Caco-2 (cell line): Measurements from ENCODE around the gene CEACAM21. TPM values are rescaled to one million over a fixed set of nuclear protein-coding genes. Genes with fewer than 3 reads are reported as not detected.

ENCODE experiments used
- BruUV-seq: library from RNA; stranded (reverse); fragments of 400-500 nt; replicated peaks from 2 replicates; lab custom pipeline; 2021; lab: Mats Ljungman, UMichigan
- CTCF ChIA-PET: fragments of 300-600 bp; sonication (Branson Sonifier 250); formaldehyde crosslinking; loops from one replicate; lab custom pipeline; 2022; ENCODE audit warnings: antibody characterized with exemption; lab: Charles Lee
- POLR2A ChIA-PET: fragments of 300-600 bp; sonication (Branson Sonifier 250); formaldehyde crosslinking; loops from one replicate; lab custom pipeline; 2022; ENCODE audit warnings: antibody characterized with exemption; lab: Charles Lee
- DNase-seq, 2 experiments: peaks; one replicate each; pipeline versions ENCODE4 v3.0.0 to v3.0.0-alpha.2; 2020 to 2022
- H3K27me3 ChIP-seq: replicated peaks from 2 replicates; pipeline ENCODE4 v1.6.0; 2011; ENCODE audit warnings: low read length; ENCODE audit not compliant: control insufficient read depth, insufficient read depth
- H3K36me3 ChIP-seq: 2 replicates; pipeline ENCODE4 v1.5.1; 2011; ENCODE audit warnings: low read length; ENCODE audit not compliant: control insufficient read depth, insufficient read depth
- H3K4me1 ChIP-seq: fragments of 250-450 bp; sonication (Bioruptor Pico); 2 replicates; pipeline ENCODE4 v1.5.1; 2020; ENCODE audit warnings: mild to moderate bottlenecking
- H3K4me3 ChIP-seq: 2 replicates; pipeline ENCODE4 v1.5.1; 2011; ENCODE audit warnings: low read depth, mild to moderate bottlenecking, control low read depth, low read length
- H3K9me3 ChIP-seq: fragments of 250-450 bp; sonication (Bioruptor Pico); 2 replicates; pipeline ENCODE4 v1.5.1; 2020; ENCODE audit warnings: mild to moderate bottlenecking, moderate library complexity
- H3K27ac Mint-ChIP-seq: one replicate; pipeline ENCODE4 v1.8.0; 2022; ENCODE audit warnings: mixed read lengths; ENCODE audit not compliant: unreplicated experiment
- H3K27me3 Mint-ChIP-seq: one replicate; pipeline ENCODE4 v1.8.0; 2022; ENCODE audit warnings: mixed read lengths; ENCODE audit not compliant: insufficient read depth, unreplicated experiment
- H3K36me3 Mint-ChIP-seq: one replicate; pipeline ENCODE4 v1.8.0; 2022; ENCODE audit warnings: mild to moderate bottlenecking, mixed read lengths; ENCODE audit not compliant: insufficient read depth, unreplicated experiment
- H3K4me1 Mint-ChIP-seq: one replicate; pipeline ENCODE4 v1.8.0; 2022; ENCODE audit warnings: low read depth, mixed read lengths; ENCODE audit not compliant: unreplicated experiment
- H3K4me3 Mint-ChIP-seq: one replicate; pipeline ENCODE4 v1.8.0; 2022; ENCODE audit warnings: mild to moderate bottlenecking, moderate library complexity, mixed read lengths; ENCODE audit not compliant: unreplicated experiment
- H3K9me3 Mint-ChIP-seq: one replicate; pipeline ENCODE4 v1.8.0; 2022; ENCODE audit warnings: mixed read lengths; ENCODE audit not compliant: unreplicated experiment
- intact Hi-C: fragments of 100-400 bp; cut with micrococcal nuclease; formaldehyde crosslinking; loops from one replicate; pipeline ENCODE4 v1.10.0; 2022; ENCODE audit not compliant: unreplicated experiment
- total RNA-seq: library from RNA; stranded (reverse); gene quantifications from 2 replicates; pipeline ENCODE4 v1.2.3, GENCODE V29; 2022
- TF ChIP-seq, protein P1 (sequence below), 2 experiments: fragments of 200-600 bp in 1 of 2; IDR thresholded peaks; 1 replicate in 1 of 2; 2 replicates in 1 of 2; pipeline versions ENCODE4 v1.5.1 to v1.8.0; 2011 to 2022; ENCODE audit warnings: antibody characterized with exemption in 1 of 2, control low read depth in 1 of 2, inconsistent platforms in 1 of 2, low read depth in 1 of 2, low read length in 1 of 2, mild to moderate bottlenecking in 1 of 2, moderate library complexity in 1 of 2; ENCODE audit not compliant: insufficient read depth in 1 of 2, severe bottlenecking in 1 of 2, unreplicated experiment in 1 of 2

CEACAM21 gene
- total RNA-seq, 1 experiment from 2014 or later: not detected

DNA sequence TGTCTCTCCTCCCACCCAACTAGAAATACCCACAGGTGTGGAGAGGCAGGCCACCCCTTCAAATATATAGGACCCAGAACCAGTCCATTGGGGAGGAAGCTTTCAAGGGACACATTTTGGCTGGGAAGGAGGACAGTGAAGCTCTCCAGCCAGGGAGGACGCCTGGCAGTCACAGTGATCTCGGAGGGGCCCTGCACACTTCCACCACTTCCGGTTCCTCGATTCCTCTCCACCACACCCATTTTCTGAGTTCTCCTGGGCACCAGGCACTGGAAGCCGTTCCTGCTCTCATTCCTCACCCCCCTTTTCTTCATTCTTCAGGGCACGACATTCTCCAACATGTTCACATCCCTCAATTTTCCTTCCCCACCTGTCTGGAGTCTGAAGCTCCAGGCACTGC is 30.4 kb upstream of the CEACAM21 start:
- H3K27me3 ChIP-seq: no peaks in the 10 kb centered on the region
- CTCF ChIA-PET: no interaction called here
- BruUV-seq: no TSS peak

DNA sequence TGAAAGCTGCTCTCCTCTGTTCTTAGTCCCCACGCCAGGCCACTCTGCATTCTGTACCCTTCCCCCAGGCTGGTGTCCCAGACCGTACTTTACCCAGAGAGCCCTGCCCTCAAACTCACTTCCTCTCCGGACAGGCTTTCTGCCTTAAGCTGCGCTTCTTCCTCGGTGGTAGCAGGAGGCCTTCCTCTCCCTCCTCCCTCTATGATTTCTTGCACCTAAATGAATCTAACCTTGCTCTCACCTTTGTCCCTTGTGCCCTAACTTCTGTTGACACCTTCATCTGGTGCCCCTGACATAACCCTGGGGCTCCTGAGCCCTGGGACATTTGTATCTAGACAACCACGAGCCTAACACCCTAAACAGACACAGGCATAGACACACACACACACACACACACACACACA is 29.6 kb upstream of the CEACAM21 start:
- CTCF ChIA-PET: no interaction called here

More for the DNA sequence above, 30.4 kb upstream of the CEACAM21 start:
- H3K4me1 ChIP-seq: peaks cover 7% of the 10 kb centered on the region; the same call in 1 of the 2 replicates
- Mint-ChIP-seq H3K4me1 (no peaks in the 10 kb centered on the region), H3K27ac (no peak overlapping the region), H3K27me3 (peaks cover 30% of the 10 kb centered on the region), H3K36me3 (no peaks in the 10 kb centered on the region), H3K9me3 (no peaks in the 10 kb centered on the region), H3K4me3 (no peak overlapping the region)
- POLR2A ChIA-PET: no interaction called here
- no peak for DNase-seq
- intact Hi-C loops: no loop called here
- H3K36me3 ChIP-seq: no peaks in the 10 kb centered on the region
- no peak overlapping the region for H3K4me3 ChIP-seq
- TF ChIP-seq, protein P1, sequence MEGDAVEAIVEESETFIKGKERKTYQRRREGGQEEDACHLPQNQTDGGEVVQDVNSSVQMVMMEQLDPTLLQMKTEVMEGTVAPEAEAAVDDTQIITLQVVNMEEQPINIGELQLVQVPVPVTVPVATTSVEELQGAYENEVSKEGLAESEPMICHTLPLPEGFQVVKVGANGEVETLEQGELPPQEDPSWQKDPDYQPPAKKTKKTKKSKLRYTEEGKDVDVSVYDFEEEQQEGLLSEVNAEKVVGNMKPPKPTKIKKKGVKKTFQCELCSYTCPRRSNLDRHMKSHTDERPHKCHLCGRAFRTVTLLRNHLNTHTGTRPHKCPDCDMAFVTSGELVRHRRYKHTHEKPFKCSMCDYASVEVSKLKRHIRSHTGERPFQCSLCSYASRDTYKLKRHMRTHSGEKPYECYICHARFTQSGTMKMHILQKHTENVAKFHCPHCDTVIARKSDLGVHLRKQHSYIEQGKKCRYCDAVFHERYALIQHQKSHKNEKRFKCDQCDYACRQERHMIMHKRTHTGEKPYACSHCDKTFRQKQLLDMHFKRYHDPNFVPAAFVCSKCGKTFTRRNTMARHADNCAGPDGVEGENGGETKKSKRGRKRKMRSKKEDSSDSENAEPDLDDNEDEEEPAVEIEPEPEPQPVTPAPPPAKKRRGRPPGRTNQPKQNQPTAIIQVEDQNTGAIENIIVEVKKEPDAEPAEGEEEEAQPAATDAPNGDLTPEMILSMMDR (IDR thresholded peaks at IDR 0.05; ENCODE audit: insufficient read depth in 1 of 2, low read depth in 1 of 2, low read length in 1 of 2, severe bottlenecking in 1 of 2, unreplicated experiment in 1 of 2): no peak
- 0 out of 2 replicates have a peak, but pooled peaks cover 3% of the 10 kb centered on the region for H3K9me3 ChIP-seq

DNA sequence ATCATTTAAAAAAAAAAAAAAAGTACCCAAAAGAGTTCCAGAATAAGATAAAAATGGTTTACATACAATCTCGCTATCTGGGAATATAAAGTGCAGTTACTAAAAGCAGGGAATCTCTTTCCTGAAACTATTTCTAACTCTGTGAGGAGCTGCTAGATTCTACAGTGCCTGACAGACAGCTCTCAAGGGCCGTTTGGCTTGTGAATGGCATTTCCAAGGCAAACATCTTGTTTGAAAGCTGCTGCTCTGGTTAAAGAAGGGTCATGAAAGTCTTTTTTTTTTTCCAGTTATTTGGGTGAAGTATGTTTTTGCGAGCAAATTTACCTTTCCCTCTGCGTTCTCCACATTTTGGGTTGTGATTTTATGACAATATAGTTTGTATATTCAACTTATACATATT is 29.0 kb upstream of the CEACAM21 start:
- Histone ChIP-seq H3K4me3 (no peak overlapping the region), H3K9me3 (0 out of 2 replicates have a peak, but pooled peaks cover 3% of the 10 kb centered on the region), H3K27me3 (no peaks in the 10 kb centered on the region), H3K4me1 (peaks cover 7% of the 10 kb centered on the region; the same call in 1 of the 2 replicates), H3K36me3 (no peaks in the 10 kb centered on the region)
- Mint-ChIP-seq H3K36me3 (no peaks in the 10 kb centered on the region), H3K27me3 (peaks cover 30% of the 10 kb centered on the region), H3K4me1 (no peaks in the 10 kb centered on the region), H3K27ac (no peak overlapping the region), H3K9me3 (no peaks in the 10 kb centered on the region), H3K4me3 (no peak overlapping the region)
- no TSS peak for BruUV-seq
- intact Hi-C loops: no loop called here
- TF ChIP-seq, protein P1 (IDR thresholded peaks at IDR 0.05; ENCODE audit: insufficient read depth in 1 of 2, low read depth in 1 of 2, low read length in 1 of 2, severe bottlenecking in 1 of 2, unreplicated experiment in 1 of 2): no peak
- DNase-seq: no peak
- CTCF ChIA-PET: interaction anchor here (0.7 kb wide), 1 partner anchor 70 kb away, joined by 6 read pairs; no protein-coding TSS in a partner anchor
- POLR2A ChIA-PET: no interaction called here

More for the DNA sequence above, 29.6 kb upstream of the CEACAM21 start:
- no peaks in the 10 kb centered on the region for H3K9me3 Mint-ChIP-seq
- intact Hi-C loops: no loop called here
- H3K4me1 Mint-ChIP-seq: no peaks in the 10 kb centered on the region
- peaks cover 30% of the 10 kb centered on the region for H3K27me3 Mint-ChIP-seq
- no peak overlapping the region for H3K27ac Mint-ChIP-seq
- H3K4me3 Mint-ChIP-seq: no peak overlapping the region
- TF ChIP-seq, protein P1 (IDR thresholded peaks at IDR 0.05; ENCODE audit: insufficient read depth in 1 of 2, low read depth in 1 of 2, low read length in 1 of 2, severe bottlenecking in 1 of 2, unreplicated experiment in 1 of 2): no peak
- POLR2A ChIA-PET: no interaction called here
- H3K36me3 Mint-ChIP-seq: no peaks in the 10 kb centered on the region
- no peaks in the 10 kb centered on the region for H3K36me3 ChIP-seq
- no peaks in the 10 kb centered on the region for H3K27me3 ChIP-seq
- H3K9me3 ChIP-seq: 0 out of 2 replicates have a peak, but pooled peaks cover 3% of the 10 kb centered on the region
- no peak for DNase-seq
- H3K4me1 ChIP-seq: peaks cover 7% of the 10 kb centered on the region; the same call in 1 of the 2 replicates
- no peak overlapping the region for H3K4me3 ChIP-seq
- no TSS peak for BruUV-seq
